Testis (tissue), 3 donors: ENCODE measurements around the gene TXNDC8. TPM values are rescaled to one million over a fixed set of nuclear protein-coding genes. Genes with fewer than 3 reads are reported as not detected.

Experiments
- DNase-seq: peaks from one replicate; pipeline ENCODE4 v3.0.0-alpha.2; 2019
- H3K27ac ChIP-seq, 2 donors: fragments of 200-600 bp; sonication (generic); one replicate each; pipeline ENCODE4 v1.5.1; 2019
- H3K27me3 ChIP-seq: fragments of 200-600 bp; sonication (generic); one replicate; pipeline ENCODE4 v1.5.1; 2019
- H3K36me3 ChIP-seq: fragments of 200-600 bp; sonication (generic); one replicate; pipeline ENCODE4 v1.5.1; 2017; ENCODE audit warnings: low read depth; ENCODE audit errors: missing control alignments
- H3K4me1 ChIP-seq: fragments of 200-600 bp; sonication (generic); one replicate; pipeline ENCODE4 v1.5.1; 2019
- H3K4me3 ChIP-seq, 2 donors: fragments of 200-600 bp; sonication (generic); one replicate each; pipeline ENCODE4 v1.5.1; 2017 to 2019
- H3K9me3 ChIP-seq: fragments of 200-600 bp; sonication (generic); one replicate; pipeline ENCODE4 v1.5.1; 2017
- CTCF ChIP-seq, 3 experiments: fragments of 450-650 bp in 2 of 3; fragments of 200-600 bp in 1 of 3; sonication (generic) in 1 of 3; IDR thresholded peaks; one replicate each; pipeline ENCODE4 v1.5.1; 2016 to 2019; ENCODE audit warnings: antibody characterized with exemption in 3 of 3, mild to moderate bottlenecking in 2 of 3, moderate library complexity in 1 of 3
- POLR2A ChIP-seq: fragments of 450-650 bp; IDR thresholded peaks from one replicate; pipeline ENCODE4 v1.6.1; 2017; ENCODE audit warnings: antibody characterized with exemption, mild to moderate bottlenecking, moderate library complexity
- WGBS, 2 donors: methylation state at CpG; one replicate each; pipeline ENCODE4 v1.1.5; 2018; 5-methylcytosine and 5-hydroxymethylcytosine counted together
- intact Hi-C: fragments of 100-400 bp; cut with DNase I; formaldehyde crosslinking; loops from one replicate; pipeline ENCODE4 v1.15.1; 2023; ENCODE audit warnings: low total_unique reads
- polyA plus RNA-seq: library from polyadenylated mRNA; stranded (reverse); fragments of 350-450 nt; fragmentation: Illumina TruSeq; extraction: RNeasy Lipid Tissue Mini Kit (QIAGEN cat#74804); gene quantifications from one replicate; pipeline ENCODE4 v1.2.3, GENCODE V29; 2014; ENCODE audit warnings: low read depth, low replicate concordance; ENCODE audit not compliant: insufficient read depth
- total RNA-seq, 2 donors: library from RNA; depleted of rRNA; stranded (reverse); fragments of >200 nt; gene quantifications; one replicate each; pipeline ENCODE4 v1.2.3, GENCODE V29; 2016

TXNDC8 gene
- total and polyA plus RNA-seq, 3 donors from 2014 or later, result 3.5 to 17.9 (median 16.7) TPM

- no peaks in the 10 kb centered on the region for H3K9me3 ChIP-seq
- no peaks in the 10 kb centered on the region for H3K36me3 ChIP-seq
- H3K27ac ChIP-seq, result no peak overlapping the region
- no peak for TF ChIP-seq POLR2A
- TF ChIP-seq CTCF (IDR thresholded peaks at IDR 0.05), result no peak
- peaks cover 11% of the 10 kb centered on the region for H3K4me1 ChIP-seq
- intact Hi-C loops, result no loop called here
- H3K27me3 ChIP-seq, result no peaks in the 10 kb centered on the region
- 78 to 81% methylated on average over 5 of the region's 5 CpGs for WGBS, 2 donors
- no peak overlapping the region for H3K4me3 ChIP-seq
- DNase-seq, result no peak
These were observed 76.0 kb downstream of the TXNDC8 start for GRCh38 chr9:110261632-110262031.

- Histone ChIP-seq H3K9me3 (no peaks in the 10 kb centered on the region), H3K36me3 (no peaks in the 10 kb centered on the region), H3K4me1 (peaks cover 11% of the 10 kb centered on the region), H3K27ac (no peak overlapping the region), H3K27me3 (no peaks in the 10 kb centered on the region), H3K4me3 (no peak overlapping the region)
- no peak for DNase-seq
- TF ChIP-seq CTCF (IDR thresholded peaks at IDR 0.05), result no peak
- no peak for TF ChIP-seq POLR2A
- intact Hi-C loops, result no loop called here
- WGBS, 2 donors, result 42 to 53% methylated on average over 4 of the region's 4 CpGs
These were observed 76.8 kb downstream of the TXNDC8 start for GRCh38 chr9:110260911-110261310.

- Histone ChIP-seq H3K36me3 (no peaks in the 10 kb centered on the region), H3K27ac (no peak overlapping the region), H3K27me3 (no peaks in the 10 kb centered on the region), H3K4me1 (peaks cover 16% of the 10 kb centered on the region), H3K4me3 (no peak overlapping the region), H3K9me3 (no peaks in the 10 kb centered on the region)
- WGBS, 2 donors, result 87 to 94% methylated on average over 2 of the region's 2 CpGs
- DNase-seq, result no peak
- intact Hi-C loops, result no loop called here
- no peak for TF ChIP-seq CTCF (IDR thresholded peaks at IDR 0.05)
- no peak for TF ChIP-seq POLR2A
These were observed 78.1 kb downstream of the TXNDC8 start for GRCh38 chr9:110259566-110259965.

- Histone ChIP-seq H3K9me3 (no peaks in the 10 kb centered on the region), H3K36me3 (no peaks in the 10 kb centered on the region), H3K4me1 (peaks cover 20% of the 10 kb centered on the region), H3K4me3 (no peak overlapping the region), H3K27me3 (no peaks in the 10 kb centered on the region), H3K27ac (no peak overlapping the region)
- TF ChIP-seq POLR2A (no peak), CTCF (IDR thresholded peaks at IDR 0.05) (no peak)
- intact Hi-C loops, result no loop called here
- 89 to 94% methylated on average over 3 of the region's 3 CpGs for WGBS, 2 donors
- no peak for DNase-seq
These were observed 79.0 kb downstream of the TXNDC8 start for GRCh38 chr9:110258690-110259091.

- H3K4me3 ChIP-seq, result no peak overlapping the region
- no peaks in the 10 kb centered on the region for H3K27me3 ChIP-seq
- TF ChIP-seq CTCF (IDR thresholded peaks at IDR 0.05) (no peak), POLR2A (no peak)
- H3K36me3 ChIP-seq, result no peaks in the 10 kb centered on the region
- H3K27ac ChIP-seq, result peak overlapping the region in 1 of 2 donors; percentile 89
- intact Hi-C loops, result no loop called here
- H3K9me3 ChIP-seq, result no peaks in the 10 kb centered on the region
- peaks cover 20% of the 10 kb centered on the region for H3K4me1 ChIP-seq
- DNase-seq, result no peak
- WGBS, 2 donors, result 76 to 85% methylated on average over 1 of the region's 1 CpG
These were observed 79.7 kb downstream of the TXNDC8 start for GRCh38 chr9:110257956-110258355.
